HG03469 (cell line): ENCODE results near the gene GP5.

ENCODE experiments used
- ATAC-seq: cut with Tn5 transposase; IDR thresholded peaks from one replicate; pipeline ENCODE4 v1.9.1; 2021; ENCODE audit warnings: mild to moderate bottlenecking, moderate library complexity, moderate number of reproducible peaks; ENCODE audit not compliant: unreplicated experiment

GP5 gene

DNA sequence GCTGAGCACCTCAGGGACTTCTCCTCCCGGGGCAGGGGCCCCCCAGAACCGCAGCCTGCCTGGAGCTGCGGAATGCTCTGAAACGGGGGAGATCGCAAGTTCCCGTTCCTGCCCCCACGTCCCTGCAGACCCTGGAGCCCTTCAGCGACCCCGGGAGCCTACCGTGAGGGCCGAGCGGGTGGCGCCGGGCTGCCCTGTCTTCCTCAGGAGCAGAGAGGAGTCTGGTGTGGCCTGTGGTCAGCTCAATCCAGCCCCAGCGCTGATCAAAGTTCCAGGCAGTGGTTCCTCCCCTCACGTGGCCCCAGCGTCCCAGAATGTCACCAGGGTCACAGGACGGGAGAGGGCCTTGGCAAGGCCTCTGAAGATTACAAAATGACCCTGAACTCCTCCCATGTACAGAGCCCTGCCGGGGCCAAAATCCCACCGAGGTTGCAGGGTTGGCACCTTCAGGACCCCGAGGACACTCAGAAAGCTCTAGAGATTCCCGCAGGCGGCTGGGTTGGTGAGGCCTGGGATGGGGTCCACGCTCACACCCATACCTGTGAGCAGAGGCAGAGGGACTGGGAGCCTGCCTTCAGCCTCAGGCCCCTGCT is 47.9 kb downstream of the GP5 start, which contains the start of gene CPN2:
Gene CPN2 (minus strand): TSS at position 249 of the 593 bp plus-strand sequence. CDS start 8,626 bp downstream, outside the sequence.
- no peak for ATAC-seq

DNA sequence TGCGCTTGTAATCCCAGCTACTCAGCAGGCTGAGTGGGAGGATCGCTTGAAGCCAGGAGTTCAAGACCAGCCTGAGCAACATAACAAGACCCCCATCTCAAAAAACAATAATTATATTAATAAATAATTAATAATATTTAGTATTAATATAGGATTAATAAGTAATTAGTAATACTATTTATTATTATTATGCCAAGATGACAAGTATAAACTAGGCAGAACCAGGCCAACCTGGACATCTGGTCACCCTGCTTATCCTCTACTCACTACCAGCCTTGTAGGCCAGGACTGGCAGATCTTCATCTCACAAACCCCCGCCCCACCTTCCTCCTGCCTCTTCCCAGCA is 48.4 kb downstream of the GP5 start:
- ATAC-seq = no peak

DNA sequence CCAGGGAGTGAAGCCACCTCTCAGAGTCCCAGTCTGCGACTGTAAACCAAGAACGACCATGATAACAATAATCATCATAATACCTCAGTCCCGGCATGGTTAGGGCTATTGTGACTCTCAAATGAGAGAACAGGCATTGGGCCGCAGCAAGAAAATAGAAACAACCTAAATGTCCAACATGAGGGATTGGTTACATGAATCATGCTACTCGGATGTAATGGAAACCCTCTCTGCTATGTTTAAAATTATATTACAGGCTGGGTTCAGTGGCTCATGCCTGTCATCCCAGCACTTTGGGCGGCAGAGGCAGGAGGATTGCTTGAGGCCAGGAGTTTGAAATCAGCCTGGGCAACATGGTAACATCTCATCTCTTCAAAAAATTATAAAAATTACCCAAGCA is 50.7 kb downstream of the GP5 start:
- ATAC-seq = no peak

DNA sequence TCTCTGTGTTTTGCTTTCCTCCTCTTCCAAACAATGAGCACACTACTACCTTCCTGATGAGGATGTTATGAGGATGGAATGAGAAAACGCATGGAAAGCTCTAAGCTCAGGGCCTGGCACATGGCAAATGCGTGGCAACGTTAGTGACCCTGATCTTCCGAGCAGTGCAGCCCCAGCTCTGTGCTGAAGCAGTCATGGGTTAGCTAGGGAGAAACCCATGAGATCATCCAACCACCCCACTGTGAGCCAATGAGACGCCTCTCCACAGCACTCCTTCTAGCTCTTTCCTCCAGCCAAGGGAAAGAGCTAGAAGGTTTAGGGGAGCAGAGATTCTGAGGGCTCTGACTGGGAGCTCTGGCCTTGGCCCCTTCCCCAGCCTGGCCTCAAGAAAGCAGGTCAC is 52.4 kb downstream of the GP5 start:
- ATAC-seq = no peak

DNA sequence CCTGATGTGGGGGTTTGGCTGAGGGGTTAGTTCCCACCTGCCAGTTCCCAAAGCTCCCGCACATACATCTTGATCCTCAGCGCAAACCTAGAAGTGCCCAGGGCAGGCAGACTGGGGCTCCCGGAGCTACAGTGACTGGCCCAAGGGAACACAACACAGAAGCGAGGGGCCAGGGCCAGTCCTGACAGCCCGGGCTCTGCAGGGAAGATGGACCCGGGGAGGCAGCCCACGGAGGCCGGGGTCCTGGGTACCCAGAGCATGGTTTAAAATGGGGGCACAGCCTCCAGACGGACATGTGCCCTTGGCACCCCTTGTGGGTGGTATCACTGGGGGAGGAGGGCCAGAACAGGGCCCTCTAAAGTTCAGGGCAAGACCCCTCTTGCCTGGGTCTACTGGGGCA is 53.0 kb downstream of the GP5 start:
- ATAC-seq = no peak
